GM04503 (cell line): Measurements from ENCODE around the gene CEP43.
A peak's percentile ranks its signal among the peaks of the same experiment; 100 is the strongest.

Source experiments
- DNase-seq: peaks from one replicate; pipeline ENCODE4 v3.0.0-alpha.2; 2012; ENCODE audit warnings: low read depth

Gene CEP43

DNA sequence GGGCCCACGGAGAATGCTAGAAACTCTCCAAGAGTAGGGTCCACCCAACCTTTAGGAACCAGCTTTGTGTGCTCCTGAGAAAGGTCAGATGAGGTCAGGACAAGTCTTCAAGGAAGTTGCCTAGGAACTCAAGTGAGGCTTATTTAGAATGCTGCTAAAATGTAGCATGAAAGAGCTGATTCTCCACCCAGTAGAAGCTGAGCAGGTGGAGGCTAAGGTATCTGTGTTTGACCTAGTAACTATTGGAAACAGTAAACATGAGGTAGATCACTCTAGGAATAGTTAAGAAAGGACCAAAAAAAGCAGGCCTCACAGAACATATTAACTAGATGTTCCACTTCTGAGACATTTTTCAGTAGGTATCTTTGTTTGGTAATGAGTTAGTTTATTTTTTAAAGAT is 13.9 kb downstream of the CEP43 start:
- DNase-seq, result no peak

DNA sequence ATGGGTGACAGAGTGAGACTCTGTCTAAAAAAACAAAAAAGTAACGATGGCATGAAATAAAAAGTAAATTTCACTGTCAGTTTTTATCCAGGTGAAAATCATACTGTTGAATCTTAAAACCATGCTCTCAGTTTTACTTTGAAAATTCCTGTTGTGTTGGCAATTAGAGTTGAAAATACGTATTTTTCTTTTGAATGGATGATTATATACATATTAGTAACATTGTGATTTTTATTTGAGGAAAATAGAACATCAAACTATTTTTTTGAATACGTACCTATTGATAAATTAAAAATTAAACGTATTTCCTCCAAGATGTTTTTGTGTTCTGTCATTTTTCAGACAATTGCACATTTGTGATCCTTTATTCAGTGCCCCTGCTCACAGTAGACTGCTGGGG is 14.7 kb downstream of the CEP43 start:
- no peak for DNase-seq

DNA sequence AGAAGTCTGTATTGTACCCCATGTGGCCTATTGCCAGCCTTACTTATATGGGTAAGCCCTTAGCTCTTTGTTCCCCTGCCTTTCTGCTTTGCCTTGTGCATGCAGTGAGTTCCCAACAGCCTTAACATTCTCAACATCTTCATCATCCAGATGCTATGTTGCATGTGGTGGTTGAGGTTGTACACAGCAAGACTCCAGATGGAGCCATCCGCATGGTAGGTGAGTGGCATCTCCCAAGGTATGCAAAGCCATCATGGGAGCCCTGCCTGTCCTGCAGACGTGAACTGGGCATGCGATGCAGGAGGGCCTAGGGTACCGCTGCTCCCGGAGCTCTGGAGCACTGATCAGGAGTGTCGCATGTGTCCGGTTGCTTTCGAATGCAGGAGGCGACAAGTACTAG is 16.1 kb downstream of the CEP43 start:
- DNase-seq, result no peak

DNA sequence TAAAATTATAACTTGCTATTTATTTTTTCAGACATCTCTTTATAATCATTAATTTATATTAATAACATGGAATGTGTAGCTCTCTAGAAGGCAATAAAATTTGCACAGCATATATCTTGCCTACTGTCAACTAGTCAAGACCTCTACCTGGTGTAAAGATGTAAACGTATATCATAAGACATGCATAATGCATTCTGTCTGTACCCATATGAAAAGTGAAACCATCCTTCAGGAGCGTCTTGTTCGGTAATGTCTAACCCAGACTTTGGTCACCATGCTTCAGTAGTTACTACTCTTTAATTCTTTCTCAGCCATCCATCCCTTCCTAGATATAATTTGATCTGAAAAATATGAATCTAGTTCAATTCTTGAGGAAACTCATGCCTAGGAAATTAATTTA is 21.0 kb downstream of the CEP43 start:
- no peak for DNase-seq

DNA sequence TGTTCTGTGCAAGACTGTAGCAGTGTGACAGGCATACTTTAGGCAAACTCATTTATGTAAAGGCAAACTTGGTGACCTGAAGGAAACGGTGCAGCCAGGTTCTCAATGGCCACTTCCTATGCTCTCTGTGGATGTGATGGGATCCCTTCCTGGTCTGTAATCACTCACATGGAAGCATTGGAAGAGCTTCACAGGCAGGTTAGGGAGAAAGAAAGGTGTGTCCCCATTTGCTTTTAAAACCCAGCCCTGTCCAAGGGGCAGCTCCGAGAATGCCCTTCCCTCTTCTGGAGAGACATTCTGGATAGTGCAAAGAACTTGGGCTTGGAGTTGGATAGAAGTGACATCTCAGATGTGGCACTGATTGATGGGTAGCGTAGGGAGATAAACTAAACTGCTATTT is 28.1 kb downstream of the CEP43 start:
- DNase-seq, result no peak

DNA sequence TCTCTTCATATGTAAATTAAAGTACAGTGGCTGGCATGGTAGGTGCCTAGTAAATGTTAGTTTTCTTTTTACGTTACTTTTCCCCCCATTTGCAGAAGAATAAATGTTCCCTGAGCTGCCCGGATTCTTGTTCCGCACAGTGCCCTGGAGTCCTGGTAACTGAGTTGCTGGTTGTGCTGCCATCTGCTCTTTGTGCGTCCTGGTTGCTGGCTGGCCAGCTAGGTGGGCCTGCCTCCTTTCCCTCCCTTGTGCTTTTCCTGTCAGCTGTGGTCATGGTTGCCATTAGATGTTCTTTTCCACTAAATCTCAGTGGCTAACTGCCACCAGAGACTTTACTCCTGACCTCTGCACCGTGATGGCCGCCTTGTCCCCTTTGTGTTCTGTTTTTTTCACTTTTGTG is 28.6 kb downstream of the CEP43 start:
- DNase-seq, result no peak

DNA sequence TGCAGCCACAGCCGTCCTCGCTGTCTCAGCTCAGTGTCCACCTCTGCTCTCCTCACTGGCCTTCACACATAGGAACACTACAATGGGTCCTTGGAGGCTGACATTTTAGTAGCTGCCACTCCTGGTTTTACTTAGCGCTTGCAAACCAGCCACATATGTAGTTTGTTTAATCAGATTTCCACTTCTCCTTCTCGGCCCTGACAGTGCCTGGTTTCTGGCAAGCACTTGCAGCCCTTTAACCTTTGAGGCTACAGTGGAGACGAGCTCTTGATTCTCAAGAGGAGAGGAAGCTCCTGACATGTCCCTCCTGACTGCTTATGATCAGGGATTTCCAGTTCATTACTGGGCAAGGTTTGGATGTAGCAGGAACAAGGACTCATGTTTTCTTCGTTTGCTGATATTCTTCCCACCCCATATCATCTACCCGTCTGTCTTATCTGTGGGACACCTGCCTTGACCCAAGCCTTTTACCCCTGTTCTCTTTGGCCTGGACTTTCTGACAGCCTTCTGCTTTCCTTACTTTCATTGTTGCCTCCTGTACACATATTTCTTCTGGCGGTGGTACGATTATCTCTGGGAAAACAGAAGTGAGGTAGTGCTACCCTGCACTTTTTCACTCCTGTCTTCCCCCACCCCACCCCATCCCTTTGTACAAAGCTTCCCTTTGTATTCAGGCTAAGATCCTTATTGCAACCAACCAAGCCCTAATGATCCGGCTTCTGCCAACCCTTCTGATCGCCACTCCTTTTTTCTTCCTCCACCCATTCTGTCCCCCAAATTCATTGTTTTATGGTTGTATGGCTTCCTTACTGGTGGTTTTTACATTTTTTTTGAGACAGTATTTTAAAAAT is 31.2 kb downstream of the CEP43 start:
- no peak for DNase-seq

DNA sequence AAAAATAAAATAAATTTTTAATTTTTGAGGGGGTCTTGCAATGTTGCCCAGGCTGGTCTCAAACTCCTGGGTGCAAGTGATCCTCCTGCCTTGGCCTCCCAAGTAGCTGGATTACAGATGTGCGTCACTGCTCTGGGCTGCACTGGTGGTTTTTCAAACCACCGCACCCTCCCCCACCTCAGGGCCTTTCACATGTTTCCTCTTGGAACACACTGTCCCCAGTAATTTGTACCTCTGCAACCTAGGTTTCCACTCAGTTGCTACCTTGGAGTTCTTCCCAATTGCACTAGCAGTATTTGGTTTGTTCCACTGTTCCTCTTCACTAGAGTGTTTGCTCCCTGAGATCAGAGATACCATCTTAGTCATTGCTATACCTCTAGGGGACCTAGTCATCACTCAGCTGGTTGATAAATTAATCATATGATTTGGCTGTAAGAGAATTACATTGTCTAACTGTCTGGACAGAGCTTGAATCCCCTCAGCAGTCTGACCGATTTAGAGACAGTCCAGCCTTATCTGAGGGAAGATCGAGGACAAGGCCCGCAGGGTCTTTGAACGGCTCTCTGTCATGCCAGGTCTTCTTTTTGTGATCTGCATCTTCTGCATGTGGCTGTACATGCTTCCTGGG is 32.0 kb downstream of the CEP43 start:
- no peak for DNase-seq

DNA sequence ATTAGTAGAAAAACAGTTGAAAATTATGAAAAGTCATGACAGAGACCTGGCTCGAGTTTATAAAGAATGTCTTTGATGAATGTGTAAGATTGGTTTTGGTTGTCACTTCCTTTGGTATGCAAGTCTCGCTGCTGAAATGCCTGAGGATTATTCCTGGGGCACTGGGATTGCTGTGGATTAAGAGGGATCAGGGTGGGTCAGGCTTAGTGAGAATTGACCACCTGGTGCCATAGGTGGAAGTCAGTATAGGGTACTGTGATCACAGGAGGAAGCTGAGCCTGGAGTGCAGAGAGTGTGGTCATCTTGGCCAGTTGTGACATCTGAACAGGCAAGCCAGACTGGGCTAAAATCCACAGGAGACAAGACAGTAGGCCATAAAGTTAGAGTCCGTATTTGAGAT is 34.9 kb downstream of the CEP43 start:
- DNase-seq, result no peak

DNA sequence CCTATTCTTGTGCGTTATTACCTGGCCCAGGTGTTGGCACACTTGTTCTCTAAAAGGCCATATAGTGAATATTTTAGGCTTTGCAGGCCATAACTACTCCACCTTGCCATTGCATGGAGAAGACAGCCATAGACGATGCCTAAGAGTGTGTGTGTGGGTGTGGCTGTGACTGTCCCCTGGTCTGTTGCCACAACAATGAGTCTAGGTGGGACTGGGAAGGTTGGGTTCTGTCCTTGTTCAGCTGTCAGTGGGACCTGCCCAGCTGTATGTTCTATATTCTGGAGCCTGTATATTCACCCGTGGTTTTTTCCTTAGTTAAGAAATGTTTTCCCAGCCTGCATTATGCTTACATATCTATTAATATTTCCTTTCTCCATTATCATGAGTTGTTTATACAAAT is 38.6 kb downstream of the CEP43 start:
- DNase-seq, result no peak

DNA sequence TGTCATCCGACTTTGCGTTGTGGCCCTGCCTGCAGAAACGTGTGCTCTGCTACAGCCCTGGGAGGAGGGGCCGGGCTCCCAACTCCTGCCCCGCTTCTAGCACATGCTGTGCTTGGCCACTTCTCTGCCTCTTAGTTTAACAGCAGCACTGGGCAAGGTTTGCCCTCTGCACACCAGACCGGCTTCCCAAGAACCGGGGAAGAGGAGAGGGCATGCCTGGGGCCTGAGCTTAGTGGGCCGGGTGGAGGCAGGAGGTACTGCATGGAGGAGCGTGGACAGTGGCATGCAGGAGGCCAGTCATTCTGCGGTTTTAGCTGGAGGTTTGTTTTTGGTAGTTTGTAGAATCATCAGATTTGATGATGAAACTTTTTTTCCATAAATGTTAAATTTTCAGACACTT is 45.5 kb downstream of the CEP43 start:
- peak; percentile 8 for DNase-seq

DNA sequence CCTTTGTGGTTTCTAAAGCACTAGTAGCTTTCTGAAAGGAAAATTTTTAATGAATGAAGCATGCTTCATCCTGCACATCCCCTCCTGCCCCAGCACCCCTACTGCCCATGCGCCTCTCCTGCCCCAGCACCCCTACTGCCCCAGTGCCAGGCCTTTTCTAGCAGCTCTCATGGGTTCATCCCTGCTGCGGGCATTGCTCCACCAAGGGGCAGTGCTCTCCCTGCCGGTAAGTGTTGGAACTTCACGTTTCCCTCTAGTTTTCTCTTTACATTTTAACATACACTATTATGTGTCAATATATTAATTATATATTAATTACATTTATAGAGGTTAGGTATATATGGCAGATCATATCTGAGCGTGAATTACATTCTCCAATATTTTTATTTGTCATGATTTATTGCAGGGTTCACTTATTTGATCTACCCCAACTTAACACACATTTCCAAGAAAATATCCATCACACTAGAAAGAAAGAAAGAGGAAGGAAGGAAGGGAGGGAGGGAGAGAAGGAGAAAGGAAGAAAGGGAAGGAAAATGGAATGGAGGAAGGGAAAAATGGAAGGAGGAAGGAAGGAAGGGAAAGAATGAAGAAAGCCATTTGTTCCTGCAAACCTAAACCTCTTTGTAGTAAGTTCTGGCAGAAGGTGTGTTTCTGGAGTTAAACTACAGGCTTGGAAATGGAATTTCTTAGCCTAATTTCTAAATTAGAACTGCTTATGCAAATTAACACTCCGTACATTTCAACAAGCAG is 46.8 kb downstream of the CEP43 start:
- no peak for DNase-seq

DNA sequence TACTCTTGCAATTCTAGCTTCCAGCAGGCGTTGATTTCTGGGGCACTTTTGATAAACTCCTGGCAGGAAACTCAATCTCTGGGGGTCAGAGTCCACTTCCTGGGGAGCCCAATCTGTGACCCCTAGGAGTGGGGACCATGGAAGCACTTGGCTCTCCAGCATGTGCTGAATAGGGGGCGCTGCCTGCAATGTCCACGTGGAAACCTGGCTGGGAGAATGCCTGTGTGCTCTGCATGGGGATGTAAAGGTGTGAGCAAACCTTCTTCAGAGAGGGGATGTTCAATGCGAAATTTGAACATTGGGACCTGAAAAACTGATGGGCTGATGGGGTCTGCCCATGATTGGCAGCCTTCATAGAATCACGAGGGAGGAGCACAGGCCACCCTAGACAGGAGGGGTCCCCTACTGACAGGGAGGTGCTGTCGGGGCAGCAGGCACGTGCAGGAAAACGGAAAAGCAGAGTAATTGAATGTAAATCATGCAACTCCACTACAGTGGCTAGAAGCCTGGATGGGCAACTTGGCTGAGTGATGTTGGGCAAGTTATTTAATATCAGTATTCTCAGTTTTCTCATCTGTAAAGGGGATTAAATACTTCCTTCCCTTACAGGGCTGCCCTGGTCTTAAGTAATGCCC is 47.8 kb downstream of the CEP43 start:
- no peak for DNase-seq

DNA sequence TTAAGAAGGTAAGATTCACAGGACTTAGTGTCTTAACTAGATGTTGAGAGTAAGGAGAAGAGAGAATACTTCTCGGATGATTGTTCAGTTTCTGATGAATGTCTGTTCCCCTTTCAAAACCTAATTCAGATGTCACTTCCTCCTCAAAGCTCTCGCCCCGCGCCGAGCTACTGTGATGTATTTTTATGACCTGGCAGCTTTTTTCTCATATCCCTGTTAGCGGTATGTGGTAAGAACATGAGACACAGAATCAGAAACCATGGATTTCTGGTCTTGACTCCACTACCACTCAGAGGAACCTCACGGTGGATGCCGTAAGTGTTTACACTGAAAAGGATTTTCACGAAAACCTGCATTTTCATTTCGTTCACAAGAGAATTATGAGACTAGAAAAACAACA is 48.4 kb downstream of the CEP43 start:
- no peak for DNase-seq
